Esophagus muscularis mucosa (tissue), 4 donors: ENCODE measurements around the gene SYNJ2. TPM values are rescaled to one million over a fixed set of nuclear protein-coding genes. Genes with fewer than 3 reads are reported as not detected.
"Not testable (repeated sequence)": the region's sequence is repeated elsewhere in the genome, so short reads cannot be mapped to it uniquely, and the experiment has no call there.

Experiments used
- DNase-seq: peaks from one replicate; pipeline ENCODE4 v3.0.0-alpha.2; 2017; ENCODE audit errors: extremely low spot score
- H3K27ac ChIP-seq, 4 donors: fragments of 200-600 bp; sonication (generic); replicated peaks in 1 of 4; 1 replicate in 3 of 4; 2 replicates in 1 of 4; pipeline ENCODE4 v1.5.1; 2016 to 2019; ENCODE audit warnings: mild to moderate bottlenecking in 1 of 4
- H3K27me3 ChIP-seq, 4 donors: fragments of 200-600 bp; sonication (generic); one replicate each; pipeline versions ENCODE4 v1.5.1 to v1.6.0; 2016 to 2019
- H3K36me3 ChIP-seq, 4 donors: fragments of 200-600 bp; sonication (generic); one replicate each; pipeline ENCODE4 v1.5.1; 2016 to 2019
- H3K4me1 ChIP-seq, 4 donors: fragments of 200-600 bp; sonication (generic); one replicate each; pipeline ENCODE4 v1.5.1; 2016 to 2019
- H3K4me3 ChIP-seq, 4 donors: fragments of 200-600 bp; sonication (generic); 1 replicate in 2 of 4; 2 replicates in 2 of 4; pipeline ENCODE4 v1.5.1; 2016 to 2019; ENCODE audit warnings: mild to moderate bottlenecking in 4 of 4, moderate library complexity in 1 of 4
- H3K9me3 ChIP-seq, 4 donors: fragments of 200-600 bp; sonication (generic); 1 replicate in 3 of 4; 2 replicates in 1 of 4; pipeline ENCODE4 v1.5.1; 2016 to 2019
- EP300 ChIP-seq: sonication (generic); formaldehyde crosslinking; IDR thresholded peaks from one replicate; pipeline ENCODE4 v1.6.1; 2017; ENCODE audit warnings: antibody characterized with exemption
- POLR2A ChIP-seq: fragments of 450-650 bp; IDR thresholded peaks from one replicate; pipeline ENCODE4 v1.6.1; 2017; ENCODE audit warnings: antibody characterized with exemption, moderate library complexity, mild to moderate bottlenecking, low read depth
- POLR2AphosphoS5 ChIP-seq, 2 donors: sonication (generic); formaldehyde crosslinking; IDR thresholded peaks; one replicate each; pipeline ENCODE4 v1.6.1; 2017; ENCODE audit warnings: antibody characterized with exemption in 2 of 2
- WGBS: methylation state at CpG from one replicate; pipeline ENCODE4 v1.1.5; 2018; 5-methylcytosine and 5-hydroxymethylcytosine counted together
- intact Hi-C: fragments of 100-400 bp; cut with DNase I; formaldehyde crosslinking; loops from one replicate; pipeline ENCODE4 v1.15.1; 2023
- total RNA-seq, 4 donors: library from RNA; depleted of rRNA; stranded (reverse); fragments of >200 nt; gene quantifications; one replicate each; pipeline versions ENCODE4 v1.1.0 to v1.2.1, GENCODE V29; 2016
- TF ChIP-seq, protein P1 (sequence below), 3 experiments: fragments of 200-600 bp in 2 of 3; fragments of 450-650 bp in 1 of 3; sonication (generic) in 2 of 3; IDR thresholded peaks; one replicate each; pipeline ENCODE4 v1.5.1; 2017 to 2019; ENCODE audit warnings: antibody characterized with exemption in 3 of 3, mild to moderate bottlenecking in 2 of 3, moderate library complexity in 1 of 3

SYNJ2 gene
- total RNA-seq, 4 donors from 2014 or later: 17.0 to 25.3 (median 25.1) TPM

DNA sequence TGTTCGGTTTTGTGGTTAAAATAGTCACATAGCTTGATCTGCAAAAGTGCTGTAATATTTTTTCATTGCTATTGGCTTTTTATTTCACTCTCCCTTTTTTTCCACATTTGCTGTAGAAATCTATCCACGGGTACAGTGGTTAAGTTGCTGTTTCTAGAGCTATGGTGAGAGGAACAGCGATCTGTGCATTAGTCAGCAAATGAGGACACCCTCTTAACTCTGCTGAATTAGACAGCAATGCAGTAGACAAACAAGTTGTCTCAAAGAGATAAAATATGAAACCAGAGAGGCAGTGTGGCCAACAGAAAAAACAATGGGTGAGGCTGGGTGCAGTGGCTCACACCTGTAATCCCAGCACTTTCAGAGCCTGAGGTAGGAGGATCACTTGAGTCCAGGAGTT is 17.6 kb upstream of the SYNJ2 start:
- H3K4me1 ChIP-seq: no peaks in the 10 kb centered on the region
- no peak for DNase-seq
- no peaks in the 10 kb centered on the region for H3K36me3 ChIP-seq
- intact Hi-C loops: no loop called here
- TF ChIP-seq POLR2AphosphoS5 (IDR thresholded peaks at IDR 0.05): no peak
- no peak for TF ChIP-seq EP300
- no peak for TF ChIP-seq POLR2A
- TF ChIP-seq, protein P1, sequence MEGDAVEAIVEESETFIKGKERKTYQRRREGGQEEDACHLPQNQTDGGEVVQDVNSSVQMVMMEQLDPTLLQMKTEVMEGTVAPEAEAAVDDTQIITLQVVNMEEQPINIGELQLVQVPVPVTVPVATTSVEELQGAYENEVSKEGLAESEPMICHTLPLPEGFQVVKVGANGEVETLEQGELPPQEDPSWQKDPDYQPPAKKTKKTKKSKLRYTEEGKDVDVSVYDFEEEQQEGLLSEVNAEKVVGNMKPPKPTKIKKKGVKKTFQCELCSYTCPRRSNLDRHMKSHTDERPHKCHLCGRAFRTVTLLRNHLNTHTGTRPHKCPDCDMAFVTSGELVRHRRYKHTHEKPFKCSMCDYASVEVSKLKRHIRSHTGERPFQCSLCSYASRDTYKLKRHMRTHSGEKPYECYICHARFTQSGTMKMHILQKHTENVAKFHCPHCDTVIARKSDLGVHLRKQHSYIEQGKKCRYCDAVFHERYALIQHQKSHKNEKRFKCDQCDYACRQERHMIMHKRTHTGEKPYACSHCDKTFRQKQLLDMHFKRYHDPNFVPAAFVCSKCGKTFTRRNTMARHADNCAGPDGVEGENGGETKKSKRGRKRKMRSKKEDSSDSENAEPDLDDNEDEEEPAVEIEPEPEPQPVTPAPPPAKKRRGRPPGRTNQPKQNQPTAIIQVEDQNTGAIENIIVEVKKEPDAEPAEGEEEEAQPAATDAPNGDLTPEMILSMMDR (IDR thresholded peaks at IDR 0.05): no peak
- no peak overlapping the region for H3K4me3 ChIP-seq
- H3K27ac ChIP-seq: no peak overlapping the region
- 61% methylated on average over 3 of the region's 3 CpGs for WGBS
- H3K9me3 ChIP-seq: peaks cover 0 to 12% (median 6%) of the 10 kb centered on the region in 4 donors
- no peaks in the 10 kb centered on the region for H3K27me3 ChIP-seq

DNA sequence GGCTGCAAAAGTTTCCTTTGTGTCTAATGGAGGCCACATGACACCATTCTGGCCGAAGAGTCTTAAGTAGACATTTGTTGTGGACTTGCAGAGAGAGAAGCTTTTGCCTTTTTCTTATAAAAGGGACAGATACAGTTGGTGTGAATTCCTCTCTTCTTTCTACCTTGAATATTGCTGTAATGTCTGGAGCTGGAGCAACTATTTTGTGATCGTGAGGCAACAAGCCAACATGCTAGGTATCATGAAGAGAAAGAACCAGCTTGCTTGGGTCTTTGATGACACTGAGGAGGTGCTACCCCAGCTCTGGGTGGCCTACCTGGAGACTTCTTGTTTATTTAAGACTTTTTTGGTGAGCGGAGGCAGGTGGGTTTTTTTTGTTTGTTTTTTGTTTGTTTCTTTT is 16.3 kb upstream of the SYNJ2 start:
- intact Hi-C loops: no loop called here
- no peak for DNase-seq
- no peaks in the 10 kb centered on the region for H3K9me3 ChIP-seq
- 96% methylated on average over 3 of the region's 3 CpGs for WGBS
- no peaks in the 10 kb centered on the region for H3K27me3 ChIP-seq
- H3K27ac ChIP-seq: no peak overlapping the region
- no peak for TF ChIP-seq EP300
- no peak for TF ChIP-seq POLR2A
- TF ChIP-seq, protein P1 (IDR thresholded peaks at IDR 0.05): no peak
- no peak for TF ChIP-seq POLR2AphosphoS5 (IDR thresholded peaks at IDR 0.05)
- H3K36me3 ChIP-seq: no peaks in the 10 kb centered on the region
- no peaks in the 10 kb centered on the region for H3K4me1 ChIP-seq
- no peak overlapping the region for H3K4me3 ChIP-seq

DNA sequence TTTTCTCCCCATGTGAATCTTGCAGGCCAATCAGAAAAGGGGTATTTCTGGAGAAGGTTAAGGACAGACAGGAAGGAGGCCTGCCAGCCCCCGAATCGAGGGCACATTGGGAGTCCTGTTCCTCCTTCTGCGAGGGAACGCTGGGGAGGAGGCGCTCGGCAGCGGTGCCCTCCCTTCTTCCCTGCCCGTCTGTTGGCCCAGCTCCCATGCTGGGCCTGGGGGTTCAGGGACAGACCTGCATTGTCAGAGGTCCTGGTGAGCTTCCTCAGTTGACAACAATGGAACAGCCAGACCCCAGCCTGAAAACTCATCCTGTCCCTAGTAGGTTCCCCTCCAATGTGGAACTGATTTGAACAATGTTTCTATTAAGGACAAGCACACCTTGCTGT is 15.1 kb upstream of the SYNJ2 start:
- WGBS: 79% methylated on average over 7 of the region's 8 CpGs
- no peak overlapping the region for H3K4me3 ChIP-seq
- no peaks in the 10 kb centered on the region for H3K27me3 ChIP-seq
- intact Hi-C loops: no loop called here
- H3K4me1 ChIP-seq: no peaks in the 10 kb centered on the region
- H3K27ac ChIP-seq: no peak overlapping the region
- no peaks in the 10 kb centered on the region for H3K9me3 ChIP-seq
- no peak for DNase-seq
- no peaks in the 10 kb centered on the region for H3K36me3 ChIP-seq
- TF ChIP-seq POLR2A (no peak), POLR2AphosphoS5 (IDR thresholded peaks at IDR 0.05) (no peak), EP300 (no peak)
- TF ChIP-seq, protein P1 (IDR thresholded peaks at IDR 0.05): no peak

DNA sequence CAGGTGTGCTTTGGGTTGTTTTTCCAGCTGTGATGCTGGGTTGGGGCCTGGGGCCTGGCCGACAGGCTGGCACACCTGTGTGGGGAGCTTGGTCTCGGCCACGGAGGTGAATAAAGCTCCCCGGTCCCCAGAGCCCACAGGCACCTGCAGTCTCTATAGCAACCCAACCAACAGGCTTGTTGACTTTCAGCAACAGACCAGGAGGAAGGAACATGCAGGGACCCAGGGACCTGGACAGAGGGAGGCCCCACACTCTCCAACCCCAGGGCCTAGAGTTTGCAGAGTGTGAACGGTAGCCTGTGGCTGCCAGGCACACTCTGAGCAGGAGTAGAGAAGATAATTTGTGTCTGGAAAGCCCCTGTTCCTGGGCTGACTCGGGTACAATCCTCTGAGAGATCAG is 14.6 kb upstream of the SYNJ2 start:
- Histone ChIP-seq H3K27ac (no peak overlapping the region), H3K36me3 (no peaks in the 10 kb centered on the region), H3K27me3 (no peaks in the 10 kb centered on the region), H3K9me3 (no peaks in the 10 kb centered on the region), H3K4me3 (no peak overlapping the region), H3K4me1 (no peaks in the 10 kb centered on the region)
- DNase-seq: no peak
- intact Hi-C loops: no loop called here
- TF ChIP-seq, protein P1 (IDR thresholded peaks at IDR 0.05): no peak
- no peak for TF ChIP-seq POLR2AphosphoS5 (IDR thresholded peaks at IDR 0.05)
- no peak for TF ChIP-seq POLR2A
- no peak for TF ChIP-seq EP300
- WGBS: 76% methylated on average over 6 of the region's 6 CpGs

DNA sequence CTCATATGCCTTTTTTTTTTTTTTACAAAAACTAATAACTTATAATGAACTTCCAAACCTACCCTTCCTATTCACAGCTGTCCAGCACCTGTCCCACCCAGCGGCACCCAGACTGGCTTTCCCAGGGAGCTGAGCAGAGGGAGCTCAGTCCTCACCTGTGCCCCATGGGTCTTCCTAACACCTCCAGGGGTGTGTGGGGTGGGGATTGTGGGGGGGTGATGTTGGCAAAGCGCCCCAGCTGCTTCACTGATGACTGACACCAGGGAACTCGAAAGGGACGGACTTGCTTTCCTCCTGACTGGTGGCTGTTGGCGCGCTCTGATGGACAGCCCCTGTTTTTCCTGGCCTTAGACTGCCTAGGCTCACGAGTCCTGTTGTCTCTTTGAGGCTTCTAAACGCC is 14.2 kb upstream of the SYNJ2 start:
- no peaks in the 10 kb centered on the region for H3K27me3 ChIP-seq
- intact Hi-C loops: no loop called here
- WGBS: 83% methylated on average over 8 of the region's 8 CpGs

DNA sequence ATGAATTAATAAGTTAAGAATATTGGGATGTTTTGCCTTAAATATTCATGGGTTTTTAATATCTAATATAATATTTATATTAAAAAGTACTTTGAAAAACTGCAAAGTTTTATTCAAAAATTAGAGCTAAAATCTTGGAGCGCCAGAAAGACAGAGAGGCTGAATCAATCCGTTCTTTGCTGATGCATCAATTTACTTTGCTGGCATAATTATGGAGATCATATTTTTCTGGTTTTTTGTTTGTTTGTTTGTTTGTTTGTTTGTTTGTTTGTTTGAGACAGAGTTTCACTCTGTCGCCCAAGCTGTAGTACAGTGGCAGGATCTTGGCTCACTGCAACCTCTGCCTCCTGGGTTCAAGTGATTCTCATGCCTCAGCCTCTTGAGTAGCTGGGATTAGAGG is 9.5 kb upstream of the SYNJ2 start:
- H3K36me3 ChIP-seq, H3K4me3 ChIP-seq, DNase-seq, H3K4me1 ChIP-seq, intact Hi-C loops, H3K27ac ChIP-seq, H3K27me3 ChIP-seq, H3K9me3 ChIP-seq: not testable (repeated sequence)
- WGBS: 91% methylated on average over 3 of the region's 3 CpGs

More for the DNA sequence above, 14.2 kb upstream of the SYNJ2 start:
- no peak for DNase-seq
- H3K4me1 ChIP-seq: no peaks in the 10 kb centered on the region
- no peak overlapping the region for H3K27ac ChIP-seq
- TF ChIP-seq POLR2A (no peak), POLR2AphosphoS5 (IDR thresholded peaks at IDR 0.05) (no peak), EP300 (no peak)
- TF ChIP-seq, protein P1 (IDR thresholded peaks at IDR 0.05): no peak
- H3K9me3 ChIP-seq: no peaks in the 10 kb centered on the region
- no peak overlapping the region for H3K4me3 ChIP-seq
- H3K36me3 ChIP-seq: no peaks in the 10 kb centered on the region
